Activated T-cell treated with anti-CD3 and anti-CD28 coated beads, Interleukin-2, amount 50 U/mL, for 4 hours (primary cell): Measurements from ENCODE around the gene CCDC158. TPM values are rescaled to one million over a fixed set of nuclear protein-coding genes. Genes with fewer than 3 reads are reported as not detected.
"Not testable (repeated sequence)": the region's sequence is repeated elsewhere in the genome, so short reads cannot be mapped to it uniquely, and the experiment has no call there.

Experiments used
- ATAC-seq, 2 donors: fragments of 200-7000 bp; cut with Tn5 transposase; one replicate each; pipeline ENCODE4 v1.10.0; 2021
- DNase-seq: peaks from one replicate; pipeline ENCODE4 v3.0.0-alpha.2; 2020
- H3K27me3 Mint-ChIP-seq: one replicate; pipeline ENCODE4 v1.8.0; 2021; ENCODE audit warnings: low read depth, mixed read lengths
- H3K36me3 Mint-ChIP-seq: one replicate; pipeline ENCODE4 v1.8.0; 2022; ENCODE audit warnings: mixed read lengths; ENCODE audit not compliant: insufficient read depth
- H3K4me1 Mint-ChIP-seq: one replicate; pipeline ENCODE4 v1.8.0; 2021; ENCODE audit warnings: low read depth, mixed read lengths
- H3K4me3 Mint-ChIP-seq: one replicate; pipeline ENCODE4 v1.8.0; 2021; ENCODE audit warnings: mild to moderate bottlenecking, moderate library complexity, mixed read lengths
- H3K9me3 Mint-ChIP-seq: one replicate; pipeline ENCODE4 v1.8.0; 2021; ENCODE audit warnings: mixed read lengths
- total RNA-seq, 3 donors: library from RNA; stranded (reverse); gene quantifications; one replicate each; pipeline ENCODE4 v1.2.1, GENCODE V29; 2021

CCDC158 gene
- total RNA-seq, 3 donors from 2014 or later = not detected

- Mint-ChIP-seq H3K9me3 (peaks cover 6% of the 10 kb centered on the region), H3K4me3 (no peak overlapping the region), H3K4me1 (peaks cover 38% of the 10 kb centered on the region), H3K27me3 (no peaks in the 10 kb centered on the region), H3K36me3 (no peaks in the 10 kb centered on the region)
- ATAC-seq (no peak), DNase-seq (no peak)
These were observed 118.0 kb downstream of the CCDC158 start for GRCh38 chr4:76302826-76303438.

DNA sequence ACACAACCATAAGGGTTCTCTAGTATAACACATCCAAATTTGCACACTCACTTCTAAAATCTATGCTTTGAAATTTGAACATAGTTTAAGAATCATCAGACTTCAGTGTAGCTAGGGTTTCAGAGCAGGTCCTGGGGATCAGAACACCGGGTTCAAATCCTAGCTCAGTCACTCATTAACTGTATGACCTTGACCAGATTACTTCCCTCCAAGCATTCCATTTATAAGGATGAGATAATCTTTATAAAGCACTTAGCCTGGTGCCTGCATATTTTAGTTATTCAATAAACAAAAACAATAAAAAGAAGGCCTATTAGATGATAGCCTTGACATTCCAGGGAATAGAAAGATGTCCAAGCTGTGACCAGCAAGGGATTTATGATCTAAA lies 119.2 kb downstream of the CCDC158 start:
- DNase-seq (no peak), ATAC-seq (no peak)
- H3K4me1 Mint-ChIP-seq = peaks cover 38% of the 10 kb centered on the region
- no peaks in the 10 kb centered on the region for H3K36me3 Mint-ChIP-seq
- H3K4me3 Mint-ChIP-seq = no peak overlapping the region
- H3K27me3 Mint-ChIP-seq = no peaks in the 10 kb centered on the region
- peaks cover 14% of the 10 kb centered on the region for H3K9me3 Mint-ChIP-seq

DNA sequence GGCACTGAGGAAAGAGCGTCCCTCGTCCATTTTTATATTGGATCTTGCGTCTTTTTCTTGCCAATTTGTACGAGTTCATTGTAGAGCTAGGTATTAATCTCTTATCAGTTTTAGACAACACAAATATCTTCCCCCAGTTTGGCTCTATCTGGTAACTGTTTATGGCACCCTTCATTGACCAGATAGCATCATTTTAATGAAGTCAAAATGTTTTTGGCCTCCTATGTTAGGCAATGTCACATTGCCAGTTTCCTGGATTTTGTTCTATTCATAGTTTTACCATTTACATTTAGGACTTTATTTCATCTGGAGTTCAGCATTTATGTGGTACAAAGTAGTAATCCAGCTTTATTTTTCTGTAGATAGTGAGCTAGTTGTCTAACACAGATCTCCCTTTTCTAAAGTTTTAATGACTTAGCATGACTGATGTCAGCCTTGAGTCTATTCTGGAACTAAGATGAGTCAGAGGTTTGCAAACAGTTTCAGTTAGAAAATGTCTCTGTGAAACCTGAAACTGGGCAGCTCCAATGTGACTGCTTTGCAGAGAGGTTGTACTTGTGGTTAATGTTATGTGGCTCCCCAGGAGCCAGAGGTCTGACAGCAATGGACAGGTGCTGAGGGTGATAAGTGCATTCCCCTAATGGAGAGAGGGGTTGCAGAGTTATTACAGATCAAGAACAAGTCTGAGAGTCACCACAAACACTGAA lies 119.7 kb downstream of the CCDC158 start:
- Mint-ChIP-seq H3K27me3 (no peaks in the 10 kb centered on the region), H3K4me1 (peaks cover 38% of the 10 kb centered on the region), H3K4me3 (no peak overlapping the region), H3K9me3 (peaks cover 17% of the 10 kb centered on the region), H3K36me3 (no peaks in the 10 kb centered on the region)
- DNase-seq (no peak), ATAC-seq (peak; percentile 79 to 80)

GRCh38 chr4:76300012-76300411 lies 120.9 kb downstream of the CCDC158 start:
- Mint-ChIP-seq H3K9me3 (peaks cover 22% of the 10 kb centered on the region), H3K4me1 (peaks cover 29% of the 10 kb centered on the region)

DNA sequence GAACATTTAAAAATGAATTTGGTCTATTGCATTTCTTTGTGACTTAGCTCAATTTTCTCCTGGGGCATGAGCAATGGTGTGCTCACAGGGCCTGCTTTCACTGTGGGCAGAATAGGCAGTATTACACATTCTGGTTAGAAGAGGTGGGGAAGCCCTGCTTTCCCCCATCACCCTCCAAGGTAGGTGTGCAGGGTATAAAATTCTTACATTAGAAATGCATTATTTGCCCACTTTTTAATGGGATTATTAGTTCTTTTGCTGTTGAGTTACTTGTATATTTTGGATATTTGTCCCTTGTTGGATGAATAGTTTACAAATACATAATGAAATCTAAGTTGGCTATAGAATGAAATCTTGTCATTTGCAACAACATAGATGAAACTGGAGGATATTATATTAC lies 122.7 kb downstream of the CCDC158 start:
- Mint-ChIP-seq H3K36me3 (no peaks in the 10 kb centered on the region), H3K27me3 (no peaks in the 10 kb centered on the region)

More at GRCh38 chr4:76300012-76300411, 120.9 kb downstream of the CCDC158 start:
- DNase-seq (no peak), ATAC-seq (no peak)
- no peak overlapping the region for H3K4me3 Mint-ChIP-seq
- no peaks in the 10 kb centered on the region for H3K27me3 Mint-ChIP-seq
- H3K36me3 Mint-ChIP-seq = no peaks in the 10 kb centered on the region

GRCh38 chr4:76296286-76296820 lies 124.6 kb downstream of the CCDC158 start:
- peaks cover 3% of the 10 kb centered on the region for H3K36me3 Mint-ChIP-seq
- ATAC-seq = no peak

More for the DNA sequence above, 122.7 kb downstream of the CCDC158 start:
- Mint-ChIP-seq H3K9me3 (peaks cover 22% of the 10 kb centered on the region), H3K4me1 (peaks cover 20% of the 10 kb centered on the region), H3K4me3 (no peak overlapping the region)
- ATAC-seq = no peak
- no peak for DNase-seq

DNA sequence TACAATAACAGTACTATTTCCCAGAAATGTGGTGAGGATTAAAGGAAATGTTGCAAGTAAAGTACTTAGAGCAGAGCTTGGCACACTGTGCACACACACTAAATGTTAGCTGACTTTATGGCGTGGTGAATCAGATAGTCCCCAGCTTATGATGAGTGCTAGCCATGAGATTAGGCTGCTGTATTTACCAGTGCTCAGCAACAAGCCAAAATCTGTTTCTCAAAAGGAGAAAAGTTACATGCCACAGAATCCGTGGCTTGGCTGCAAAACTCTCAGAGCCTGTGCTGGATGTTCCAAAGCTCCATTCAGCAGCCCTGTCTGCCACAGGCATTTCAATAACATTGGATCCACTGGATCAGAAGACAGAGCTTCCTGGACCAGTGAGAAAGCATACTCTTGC lies 127.2 kb downstream of the CCDC158 start:
- ATAC-seq (no peak), DNase-seq (no peak)
- H3K4me3 Mint-ChIP-seq = no peak overlapping the region
- H3K4me1 Mint-ChIP-seq = no peaks in the 10 kb centered on the region
- H3K36me3 Mint-ChIP-seq = peaks cover 3% of the 10 kb centered on the region
- peaks cover 25% of the 10 kb centered on the region for H3K9me3 Mint-ChIP-seq
- peaks cover 15% of the 10 kb centered on the region for H3K27me3 Mint-ChIP-seq

More at GRCh38 chr4:76296286-76296820, 124.6 kb downstream of the CCDC158 start:
- H3K9me3 Mint-ChIP-seq = peaks cover 22% of the 10 kb centered on the region
- no peak overlapping the region for H3K4me3 Mint-ChIP-seq
- peaks cover 10% of the 10 kb centered on the region for H3K27me3 Mint-ChIP-seq
- DNase-seq = no peak
- H3K4me1 Mint-ChIP-seq = peaks cover 7% of the 10 kb centered on the region

- Mint-ChIP-seq H3K4me3 (no peak overlapping the region), H3K4me1 (no peaks in the 10 kb centered on the region), H3K27me3 (peaks cover 15% of the 10 kb centered on the region), H3K36me3 (peaks cover 3% of the 10 kb centered on the region), H3K9me3 (peaks cover 19% of the 10 kb centered on the region)
- ATAC-seq (no peak), DNase-seq (no peak)
These were observed 128.2 kb downstream of the CCDC158 start for GRCh38 chr4:76292730-76293129.

GRCh38 chr4:76287811-76288210 lies 133.1 kb downstream of the CCDC158 start:
- DNase-seq, H3K9me3 Mint-ChIP-seq, H3K4me3 Mint-ChIP-seq, ATAC-seq, H3K4me1 Mint-ChIP-seq, H3K36me3 Mint-ChIP-seq: not testable (repeated sequence)
- H3K27me3 Mint-ChIP-seq = peaks cover 14% of the 10 kb centered on the region

GRCh38 chr4:76283900-76284299 lies 137.0 kb downstream of the CCDC158 start:
- H3K27me3 Mint-ChIP-seq = no peaks in the 10 kb centered on the region
- no peak for DNase-seq
- H3K36me3 Mint-ChIP-seq = no peaks in the 10 kb centered on the region
- peaks cover 5% of the 10 kb centered on the region for H3K9me3 Mint-ChIP-seq
- H3K4me1 Mint-ChIP-seq = no peaks in the 10 kb centered on the region
- no peak overlapping the region for H3K4me3 Mint-ChIP-seq
- no peak for ATAC-seq

GRCh38 chr4:76282941-76283689 lies 137.8 kb downstream of the CCDC158 start:
- no peak overlapping the region for H3K4me3 Mint-ChIP-seq
- H3K9me3 Mint-ChIP-seq = peaks cover 5% of the 10 kb centered on the region
- H3K27me3 Mint-ChIP-seq = peaks cover 1% of the 10 kb centered on the region
- no peaks in the 10 kb centered on the region for H3K4me1 Mint-ChIP-seq
- no peaks in the 10 kb centered on the region for H3K36me3 Mint-ChIP-seq
- DNase-seq (no peak), ATAC-seq (no peak)

DNA sequence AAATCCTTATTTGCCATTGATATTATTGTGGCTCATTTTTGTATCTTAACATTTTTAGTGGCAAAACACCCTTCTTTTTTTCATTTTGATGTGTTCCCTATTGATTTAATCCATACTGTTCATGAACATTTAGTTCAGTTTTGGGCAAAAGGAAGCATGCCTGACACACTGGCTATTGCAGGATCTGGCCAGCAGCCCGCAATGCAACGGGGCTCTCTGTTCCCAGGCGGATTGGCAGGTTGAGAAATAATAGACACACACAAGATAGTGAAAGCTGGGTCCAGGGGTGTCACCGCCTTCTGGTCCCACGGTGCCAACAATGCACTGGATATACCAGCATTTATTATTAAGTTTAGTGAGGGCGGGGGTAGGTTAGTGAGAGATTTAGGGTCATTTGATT lies 139.3 kb downstream of the CCDC158 start:
- H3K36me3 Mint-ChIP-seq, H3K27me3 Mint-ChIP-seq, DNase-seq, ATAC-seq, H3K4me1 Mint-ChIP-seq, H3K4me3 Mint-ChIP-seq, H3K9me3 Mint-ChIP-seq: not testable (repeated sequence)

GRCh38 chr4:76280488-76281441 lies 140.2 kb downstream of the CCDC158 start:
- Mint-ChIP-seq H3K9me3 (no peaks in the 10 kb centered on the region), H3K4me3 (no peak overlapping the region), H3K36me3 (no peaks in the 10 kb centered on the region), H3K4me1 (no peaks in the 10 kb centered on the region), H3K27me3 (peaks cover 4% of the 10 kb centered on the region)
- ATAC-seq (no peak), DNase-seq (no peak)
